ENCODE results near the gene MAP2.

MAP2 gene

DNA sequence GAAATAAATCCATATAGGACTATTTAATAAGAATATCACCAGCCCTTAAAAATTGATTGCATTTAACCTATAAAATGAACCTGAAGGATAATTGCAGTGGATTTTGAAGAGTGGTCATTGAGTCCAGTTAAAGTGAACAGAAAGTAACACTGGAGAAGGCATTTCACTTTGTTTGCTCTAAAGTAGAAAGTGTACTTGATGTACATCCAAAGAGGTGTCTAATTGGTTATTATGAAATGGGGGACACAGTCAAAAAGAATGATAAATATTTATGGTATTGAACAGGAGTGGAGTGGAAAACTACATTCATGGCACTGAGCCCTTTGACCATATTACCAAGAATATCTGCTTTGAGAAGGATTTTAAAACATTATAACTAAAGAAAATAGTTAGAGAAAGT is 28.2 kb upstream of the MAP2 start:
- TF ChIP-seq, protein P1, sequence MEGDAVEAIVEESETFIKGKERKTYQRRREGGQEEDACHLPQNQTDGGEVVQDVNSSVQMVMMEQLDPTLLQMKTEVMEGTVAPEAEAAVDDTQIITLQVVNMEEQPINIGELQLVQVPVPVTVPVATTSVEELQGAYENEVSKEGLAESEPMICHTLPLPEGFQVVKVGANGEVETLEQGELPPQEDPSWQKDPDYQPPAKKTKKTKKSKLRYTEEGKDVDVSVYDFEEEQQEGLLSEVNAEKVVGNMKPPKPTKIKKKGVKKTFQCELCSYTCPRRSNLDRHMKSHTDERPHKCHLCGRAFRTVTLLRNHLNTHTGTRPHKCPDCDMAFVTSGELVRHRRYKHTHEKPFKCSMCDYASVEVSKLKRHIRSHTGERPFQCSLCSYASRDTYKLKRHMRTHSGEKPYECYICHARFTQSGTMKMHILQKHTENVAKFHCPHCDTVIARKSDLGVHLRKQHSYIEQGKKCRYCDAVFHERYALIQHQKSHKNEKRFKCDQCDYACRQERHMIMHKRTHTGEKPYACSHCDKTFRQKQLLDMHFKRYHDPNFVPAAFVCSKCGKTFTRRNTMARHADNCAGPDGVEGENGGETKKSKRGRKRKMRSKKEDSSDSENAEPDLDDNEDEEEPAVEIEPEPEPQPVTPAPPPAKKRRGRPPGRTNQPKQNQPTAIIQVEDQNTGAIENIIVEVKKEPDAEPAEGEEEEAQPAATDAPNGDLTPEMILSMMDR (IDR thresholded peaks at IDR 0.05; ENCODE audit: control insufficient read depth, insufficient read depth, low read depth, low read length, missing control alignments): no peak
- H3K4me3 ChIP-seq (ENCODE audit: control insufficient read depth, low read depth, low read length): no peak overlapping the region
- no peak for DNase-seq (ENCODE audit: low read depth)

DNA sequence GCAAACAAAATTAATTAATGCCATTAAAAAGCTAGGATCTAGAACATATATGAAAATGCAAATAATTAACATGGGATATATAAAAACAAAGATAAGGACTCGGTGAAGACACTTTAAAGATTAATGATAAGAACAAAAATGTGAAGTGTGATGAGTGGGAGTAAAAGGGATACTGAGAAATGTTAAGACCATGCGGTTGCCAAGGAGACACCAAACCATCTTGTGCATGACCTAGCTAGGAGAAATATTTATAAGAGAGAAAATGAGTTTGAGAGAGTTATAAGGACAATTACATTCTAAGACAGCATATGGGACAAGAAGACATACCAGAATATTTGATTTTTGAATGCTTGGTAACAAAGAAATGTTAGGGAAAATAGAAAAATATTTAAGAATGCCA is 25.4 kb upstream of the MAP2 start:
- DNase-seq (ENCODE audit: low read depth): no peak
- TF ChIP-seq, protein P1 (IDR thresholded peaks at IDR 0.05; ENCODE audit: control insufficient read depth, insufficient read depth, low read depth, low read length, missing control alignments): no peak
- no peak overlapping the region for H3K4me3 ChIP-seq (ENCODE audit: control insufficient read depth, low read depth, low read length)

DNA sequence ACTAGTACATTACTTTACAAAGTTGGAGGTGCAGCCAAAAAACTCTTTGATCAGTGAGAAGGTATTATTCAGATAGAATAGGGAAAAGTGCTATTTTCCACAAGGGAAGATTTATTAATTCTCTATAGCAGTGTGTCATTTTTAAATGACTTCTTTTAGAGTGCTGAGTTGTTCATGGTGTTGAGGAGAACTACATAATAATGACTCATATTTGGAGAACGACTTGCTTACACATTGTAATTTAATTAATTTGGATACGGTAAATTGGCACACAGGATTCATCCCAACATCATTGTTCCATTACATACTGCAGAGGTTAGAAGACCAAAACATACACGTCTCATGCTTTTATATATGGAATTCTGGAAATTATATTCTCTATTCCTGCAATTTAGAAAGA is 22.1 kb upstream of the MAP2 start:
- DNase-seq (ENCODE audit: low read depth): no peak
- no peak overlapping the region for H3K4me3 ChIP-seq (ENCODE audit: control insufficient read depth, low read depth, low read length)
- TF ChIP-seq, protein P1 (IDR thresholded peaks at IDR 0.05; ENCODE audit: control insufficient read depth, insufficient read depth, low read depth, low read length, missing control alignments): no peak

DNA sequence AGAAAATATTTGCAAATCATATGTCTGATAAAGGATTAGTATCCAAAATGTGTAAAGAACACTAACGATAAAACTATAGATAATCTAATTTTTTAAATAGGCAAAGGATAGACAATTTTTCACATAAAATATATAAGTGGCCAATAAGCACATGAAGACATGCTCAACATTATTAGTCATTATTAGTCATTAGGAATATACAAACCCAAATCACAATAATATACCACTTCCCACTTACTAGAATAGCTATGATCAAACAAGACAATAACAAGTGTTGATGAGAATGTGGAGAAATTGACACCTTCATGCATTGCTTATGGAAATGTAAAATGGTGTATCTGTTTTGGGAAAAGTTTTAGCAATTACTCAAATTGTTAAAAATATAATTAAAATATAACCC is 12.6 kb upstream of the MAP2 start:
- H3K4me3 ChIP-seq (ENCODE audit: control insufficient read depth, low read depth, low read length): no peak overlapping the region
- no peak for DNase-seq (ENCODE audit: low read depth)
- TF ChIP-seq, protein P1 (IDR thresholded peaks at IDR 0.05; ENCODE audit: control insufficient read depth, insufficient read depth, low read depth, low read length, missing control alignments): no peak

DNA sequence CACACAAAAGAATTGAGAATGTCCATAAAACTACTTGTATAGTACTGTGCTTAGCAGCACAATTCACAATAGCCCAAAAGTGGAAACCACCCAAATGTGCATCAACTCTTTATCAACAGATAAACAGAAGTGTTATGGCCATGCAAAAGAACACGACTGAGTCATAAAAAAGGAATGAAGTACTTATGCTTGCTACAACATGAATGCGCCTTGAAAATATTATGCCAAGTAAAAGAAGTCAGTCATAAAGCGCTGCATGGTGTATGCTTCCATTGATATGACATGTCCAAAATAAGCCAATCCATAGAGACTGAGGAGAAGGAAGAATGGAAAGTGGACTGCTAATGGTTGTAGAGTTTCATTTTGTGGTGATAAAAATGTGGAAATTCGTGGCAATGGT is 12.1 kb upstream of the MAP2 start:
- TF ChIP-seq, protein P1 (IDR thresholded peaks at IDR 0.05; ENCODE audit: control insufficient read depth, insufficient read depth, low read depth, low read length, missing control alignments): no peak
- no peak overlapping the region for H3K4me3 ChIP-seq (ENCODE audit: control insufficient read depth, low read depth, low read length)
- DNase-seq (ENCODE audit: low read depth): no peak

DNA sequence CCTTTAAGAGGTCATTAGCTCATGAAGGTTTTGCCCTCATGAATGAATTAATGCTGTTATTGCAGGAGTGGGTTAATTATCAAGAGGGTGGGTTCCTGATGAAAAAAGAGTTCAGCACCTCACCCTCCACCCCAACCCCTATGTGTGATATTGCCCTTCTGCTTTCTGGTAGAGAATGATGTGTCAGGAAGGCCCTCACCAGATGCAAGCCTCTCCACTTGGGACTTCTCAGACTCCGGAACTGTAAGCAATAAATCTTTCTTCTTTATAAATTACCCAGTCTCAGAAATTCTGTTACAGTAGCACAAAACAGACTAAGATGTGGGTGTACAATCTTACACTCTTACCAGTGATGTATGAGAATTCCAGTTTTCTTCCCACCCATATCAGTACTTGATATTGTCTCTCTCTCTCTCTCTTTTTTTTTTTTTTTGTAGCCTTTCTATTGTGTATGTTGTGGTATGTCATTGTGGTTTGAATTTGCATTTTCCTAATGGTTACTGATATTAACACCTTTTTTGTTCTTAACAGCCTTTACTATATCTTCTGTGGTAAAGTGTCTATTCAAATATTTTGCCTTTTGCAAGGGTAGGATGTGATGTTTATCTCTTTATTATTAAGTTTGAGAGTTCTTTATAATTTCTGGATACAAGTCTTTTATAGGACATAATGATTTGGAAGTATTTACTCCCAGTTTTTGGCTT is 10.4 kb upstream of the MAP2 start:
- no peak for DNase-seq (ENCODE audit: low read depth)
- TF ChIP-seq, protein P1 (IDR thresholded peaks at IDR 0.05; ENCODE audit: control insufficient read depth, insufficient read depth, low read depth, low read length, missing control alignments): no peak
- H3K4me3 ChIP-seq (ENCODE audit: control insufficient read depth, low read depth, low read length): no peak overlapping the region
